Endothelial cell of umbilical vein (primary cell): Measurements from ENCODE around the gene OR10Z1.

Source experiments
- CTCF ChIP-seq, 2 donors: IDR thresholded peaks; 1 replicate in 1 of 2; 2 replicates in 1 of 2; pipeline ENCODE4 v1.5.1; 2011; ENCODE audit warnings: low read length in 2 of 2, mild to moderate bottlenecking in 2 of 2, moderate library complexity in 2 of 2, control low read depth in 1 of 2, inconsistent platforms in 1 of 2, low read depth in 1 of 2; ENCODE audit not compliant: insufficient read depth in 1 of 2; ENCODE audit errors: extremely low read depth in 1 of 2
- EZH2 ChIP-seq: IDR thresholded peaks from 2 replicates; pipeline ENCODE4 v1.6.1; 2012; ENCODE audit warnings: borderline replicate concordance, low read depth, mild to moderate bottlenecking, moderate library complexity, low read length, inconsistent platforms; ENCODE audit not compliant: severe bottlenecking
- JUN ChIP-seq: IDR thresholded peaks from 2 replicates; pipeline ENCODE4 v1.6.1; 2011; ENCODE audit warnings: borderline replicate concordance, low read depth; ENCODE audit not compliant: insufficient read length, insufficient read depth
- POLR2A ChIP-seq: IDR thresholded peaks from 2 replicates; pipeline ENCODE4 v1.6.1; 2012; ENCODE audit warnings: low read depth, mild to moderate bottlenecking, control low read depth, low read length
- TF ChIP-seq, protein P1 (sequence below): IDR thresholded peaks from 2 replicates; pipeline ENCODE4 v1.6.1; 2011; ENCODE audit not compliant: insufficient read depth, insufficient read length

GRCh38 chr1:158654086-158654485 lies 49.0 kb downstream of the OR10Z1 start:
- no peak for TF ChIP-seq CTCF (IDR thresholded peaks at IDR 0.05; ENCODE audit: extremely low read depth in 1 of 2, insufficient read depth in 1 of 2, low read depth in 1 of 2, low read length in 2 of 2)
- TF ChIP-seq EZH2, result no peak
- no peak for TF ChIP-seq JUN
- no peak for TF ChIP-seq POLR2A
- TF ChIP-seq, protein P1, sequence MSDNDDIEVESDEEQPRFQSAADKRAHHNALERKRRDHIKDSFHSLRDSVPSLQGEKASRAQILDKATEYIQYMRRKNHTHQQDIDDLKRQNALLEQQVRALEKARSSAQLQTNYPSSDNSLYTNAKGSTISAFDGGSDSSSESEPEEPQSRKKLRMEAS, result no peak
